ENCODE data around the gene IRF2BP1.

GRCh38 chr19:45901432-45901911 is 15.5 kb upstream of the IRF2BP1 start:
- TF ChIP-seq ZNF8 (CRISPR knock-in tag; IDR thresholded peaks at IDR 0.05) (no peak), BACH2 (CRISPR knock-in tag; IDR thresholded peaks at IDR 0.05; ENCODE audit: borderline replicate concordance) (no peak), TCF4 (CRISPR knock-in tag; IDR thresholded peaks at IDR 0.05; ENCODE audit: borderline replicate concordance) (no peak)

Data from SK-N-SH treated with all-trans-retinoic acid at 6 μM for 48 hours (cell line).